SHP77 (cell line): ENCODE data around the gene NFKBIE.

Experiments
- DNase-seq, 2 experiments: peaks; one replicate each; lab custom pipeline; 2025; lab: John Stamatoyannopoulos, UW

NFKBIE gene

DNA sequence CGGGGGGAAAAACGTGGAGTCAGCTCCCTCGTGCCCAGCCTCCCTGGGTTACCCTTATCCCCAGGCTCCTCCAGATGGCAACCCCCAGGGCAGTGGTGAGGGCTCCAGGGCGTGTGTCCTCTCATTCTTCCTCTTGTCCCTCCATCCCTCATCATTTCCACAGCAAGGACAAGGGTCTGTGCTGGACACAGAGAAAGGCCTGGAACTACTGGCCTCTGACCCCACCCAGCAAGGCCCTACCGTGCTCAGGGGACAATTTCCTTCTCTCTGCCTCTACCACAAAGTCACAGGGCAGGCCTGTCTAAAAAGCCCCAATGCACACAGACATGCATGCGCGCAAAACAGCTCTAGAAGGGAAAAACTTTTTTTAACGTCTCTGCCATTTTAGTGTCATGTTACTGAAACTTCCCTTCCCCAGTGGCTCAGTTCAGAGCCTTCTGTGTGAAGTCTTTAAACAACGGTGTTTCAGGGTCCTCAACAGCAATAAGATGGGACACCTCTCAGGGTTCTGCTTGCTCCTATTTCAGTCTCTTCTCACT, 7.0 kb downstream of the NFKBIE start:
- no peak for DNase-seq

DNA sequence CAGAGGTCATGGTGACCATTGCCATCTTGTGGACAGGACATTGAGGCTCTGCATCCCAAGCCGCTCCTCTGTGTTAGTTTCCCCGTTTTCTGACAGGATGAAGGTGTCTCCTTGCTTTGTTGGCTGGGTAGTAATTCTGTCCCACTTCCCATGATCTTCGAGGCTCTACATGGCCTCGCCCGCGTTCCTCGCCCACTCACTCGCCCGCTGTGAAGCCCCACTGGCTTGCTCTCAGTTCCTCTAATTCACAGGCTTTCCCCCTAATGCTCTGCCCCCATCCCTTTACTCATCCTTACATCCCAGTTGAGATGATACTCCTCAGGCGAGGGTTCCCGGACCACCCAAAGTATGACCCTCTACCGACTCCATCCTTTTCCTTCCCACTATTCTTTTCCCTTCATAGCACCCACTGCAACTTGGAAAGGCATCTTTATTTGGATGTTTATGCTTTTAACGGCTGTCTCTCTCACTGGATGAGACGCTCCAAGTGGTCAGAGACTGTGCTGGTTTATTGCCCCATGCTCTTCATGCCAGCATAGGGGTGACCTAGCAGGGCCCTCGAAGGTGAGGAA, 7.5 kb downstream of the NFKBIE start:
- no peak for DNase-seq

DNA sequence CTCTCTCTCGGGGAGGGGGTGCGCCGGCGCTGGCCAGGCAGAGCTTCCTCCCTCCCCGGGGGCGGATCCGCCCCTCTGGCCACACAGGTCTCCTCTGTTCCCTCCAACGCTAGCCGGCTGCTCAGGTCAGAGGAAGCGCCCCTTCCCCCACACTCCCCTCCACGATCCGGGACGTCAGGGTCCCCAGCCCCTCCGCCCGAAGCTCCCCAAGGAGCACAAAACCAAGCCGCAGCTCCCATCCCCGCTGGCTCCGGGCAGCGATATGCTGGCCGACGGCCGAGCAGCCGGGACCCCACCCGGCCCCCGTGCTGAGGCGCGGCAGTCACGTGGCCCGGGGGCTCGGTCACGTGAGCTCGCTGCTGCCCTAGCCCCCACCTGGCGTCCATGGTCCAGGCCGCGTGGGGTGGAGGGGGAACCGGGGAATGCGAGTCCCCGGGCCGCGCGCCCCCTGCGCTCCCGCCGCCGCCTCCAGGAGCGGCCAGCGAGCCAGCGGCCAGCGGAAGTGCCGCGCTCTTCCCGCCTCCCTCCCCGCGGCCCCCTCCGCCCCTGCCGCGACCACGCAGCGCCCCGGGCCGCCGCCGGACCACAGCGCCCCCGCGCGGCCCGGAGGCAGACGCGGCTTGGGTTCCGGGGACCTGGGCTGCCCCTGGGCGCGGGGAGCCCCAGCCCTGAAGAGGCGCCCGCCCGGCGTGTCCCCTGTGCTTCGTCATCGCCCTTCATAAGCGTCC, 8.2 kb downstream of the NFKBIE start, which contains the start of gene SLC35B2:
TSS of gene SLC35B2 (minus strand) at position 504 of the 728 bp plus-strand sequence. CDS start at position 386, 118 bp downstream.
- DNase-seq: peak in 1 of 2 experiments; percentile 80

DNA sequence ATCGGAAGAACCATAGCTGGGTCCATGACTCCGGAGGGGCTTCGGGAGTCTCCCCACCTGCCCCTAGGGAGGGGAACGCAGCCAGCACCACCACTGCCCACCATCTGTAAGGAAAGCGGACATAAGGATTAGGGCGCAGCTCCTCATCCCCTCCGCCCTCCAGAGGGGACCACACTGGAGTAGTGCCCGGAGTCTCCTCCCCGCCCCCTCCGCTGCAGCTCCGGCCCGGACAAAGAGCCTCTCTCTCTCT, 8.7 kb downstream of the NFKBIE start:
- no peak for DNase-seq

DNA sequence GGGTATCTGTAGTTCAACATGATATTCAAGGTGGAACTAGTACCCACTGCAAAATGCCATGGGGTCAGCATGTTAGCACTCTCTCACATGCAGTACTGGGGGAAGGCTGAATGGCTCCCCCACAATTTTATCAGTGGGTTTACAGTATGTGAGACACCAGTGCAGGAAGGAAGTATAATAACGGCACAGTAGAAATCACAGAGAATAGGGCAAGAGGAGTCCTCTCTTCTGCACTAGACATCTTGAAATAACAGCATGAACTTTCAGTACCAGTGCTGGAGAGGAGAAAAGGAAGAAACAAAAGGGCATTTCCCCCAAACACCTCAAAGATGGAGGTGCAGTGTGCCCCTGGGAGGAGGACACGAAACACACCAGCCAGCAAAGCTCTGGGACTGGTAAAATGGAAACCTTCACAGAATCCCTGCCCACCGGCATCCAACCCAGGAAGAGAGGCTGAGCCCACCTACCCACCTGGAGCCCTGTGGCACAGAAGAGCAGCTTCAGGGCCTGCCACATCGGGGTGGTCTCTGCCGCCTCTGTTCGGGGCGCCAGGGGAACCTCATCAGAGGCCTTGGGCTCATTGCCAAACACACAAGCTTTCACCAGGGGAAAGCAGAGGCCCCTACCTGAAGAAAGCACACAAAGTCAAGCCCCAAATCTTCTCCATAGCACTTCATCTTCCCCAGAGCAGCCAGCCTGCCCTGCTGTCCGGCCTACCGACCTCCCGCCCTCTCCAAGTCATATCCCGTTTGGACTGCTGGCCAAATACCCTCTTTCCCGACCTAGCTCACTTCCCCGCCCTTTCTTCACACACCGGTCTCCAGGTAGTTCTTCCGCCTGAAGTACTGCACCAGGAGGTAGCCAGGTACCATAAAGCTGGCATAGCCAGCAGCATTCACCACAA, 9.2 kb downstream of the NFKBIE start:
- DNase-seq: no peak

DNA sequence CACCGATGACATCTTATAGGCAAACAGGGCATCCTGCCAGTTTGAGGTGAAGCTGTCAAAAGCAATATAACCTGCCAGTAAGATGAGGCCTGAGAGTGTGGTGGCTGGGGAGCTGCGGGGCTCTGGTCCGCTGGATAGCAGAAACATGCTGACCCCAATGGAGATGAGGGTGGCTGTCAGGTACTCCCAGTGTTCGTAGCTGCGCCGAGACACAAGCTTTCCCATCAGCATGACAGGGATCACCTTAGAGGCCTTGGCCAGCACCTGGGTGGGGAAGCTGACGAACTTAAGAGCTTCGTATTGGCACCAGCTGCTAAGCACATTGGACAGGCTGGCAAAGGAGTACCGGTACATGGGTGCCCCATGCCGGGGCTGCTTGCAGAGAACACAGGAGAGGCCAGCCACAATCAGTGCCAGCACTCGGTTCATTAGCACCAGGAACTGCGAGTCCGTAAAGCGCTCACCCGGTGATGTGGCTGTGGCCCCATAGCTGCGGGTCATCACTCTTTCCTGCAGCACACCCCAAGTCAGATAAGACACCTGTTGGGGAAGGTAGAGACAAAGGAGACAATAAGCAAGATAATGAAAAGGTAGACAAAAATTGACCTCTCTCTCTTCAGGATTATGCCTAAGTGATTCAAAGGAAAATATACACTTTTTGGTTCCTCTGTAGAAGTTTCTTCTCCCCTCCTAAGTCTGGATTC, 10.1 kb downstream of the NFKBIE start:
- DNase-seq: peak in 1 of 2 experiments; percentile 24

DNA sequence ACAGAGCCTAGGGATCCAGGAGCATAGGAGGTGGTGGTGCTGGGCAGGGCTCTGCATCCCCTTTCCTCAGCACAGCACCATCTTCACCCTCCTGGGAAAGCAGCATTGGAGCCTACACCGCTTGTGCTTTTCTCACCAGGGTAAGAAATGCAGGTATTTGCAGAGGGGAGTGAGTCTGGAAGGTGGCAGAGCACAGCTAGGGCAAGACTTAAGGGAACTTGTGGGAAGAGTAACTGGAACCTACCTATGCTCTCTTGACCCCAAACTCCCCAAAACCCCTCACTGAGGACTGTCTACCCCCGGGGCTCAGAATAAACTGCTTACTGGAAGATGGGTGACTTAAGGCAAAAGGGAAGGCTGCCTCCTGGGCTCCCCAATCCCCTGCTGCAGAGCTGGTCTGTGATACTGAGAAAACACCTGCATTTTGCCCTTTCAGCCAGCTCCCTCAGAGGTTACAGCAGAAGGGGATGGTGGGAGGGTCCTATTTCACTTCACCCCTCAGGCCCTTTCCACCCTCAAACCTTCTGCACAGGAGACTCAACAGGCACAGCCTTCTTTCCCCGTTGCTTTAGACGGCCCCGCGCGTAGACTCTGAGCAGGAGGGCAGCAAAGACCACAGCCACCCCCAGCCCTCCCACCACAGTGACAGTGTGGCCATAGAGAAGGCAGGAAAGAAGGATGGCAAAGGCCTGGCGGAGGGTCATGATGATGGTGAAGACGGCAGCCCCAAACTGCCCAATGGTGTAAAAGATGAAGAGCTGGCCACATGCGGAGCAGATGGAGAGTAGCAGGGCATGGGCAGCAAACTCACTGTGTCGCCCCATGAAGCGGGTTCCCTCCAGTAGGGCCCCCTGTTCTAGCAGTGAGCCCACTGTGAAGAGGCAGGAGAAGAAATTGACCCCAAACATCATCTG, 10.9 kb downstream of the NFKBIE start:
- no peak for DNase-seq

DNA sequence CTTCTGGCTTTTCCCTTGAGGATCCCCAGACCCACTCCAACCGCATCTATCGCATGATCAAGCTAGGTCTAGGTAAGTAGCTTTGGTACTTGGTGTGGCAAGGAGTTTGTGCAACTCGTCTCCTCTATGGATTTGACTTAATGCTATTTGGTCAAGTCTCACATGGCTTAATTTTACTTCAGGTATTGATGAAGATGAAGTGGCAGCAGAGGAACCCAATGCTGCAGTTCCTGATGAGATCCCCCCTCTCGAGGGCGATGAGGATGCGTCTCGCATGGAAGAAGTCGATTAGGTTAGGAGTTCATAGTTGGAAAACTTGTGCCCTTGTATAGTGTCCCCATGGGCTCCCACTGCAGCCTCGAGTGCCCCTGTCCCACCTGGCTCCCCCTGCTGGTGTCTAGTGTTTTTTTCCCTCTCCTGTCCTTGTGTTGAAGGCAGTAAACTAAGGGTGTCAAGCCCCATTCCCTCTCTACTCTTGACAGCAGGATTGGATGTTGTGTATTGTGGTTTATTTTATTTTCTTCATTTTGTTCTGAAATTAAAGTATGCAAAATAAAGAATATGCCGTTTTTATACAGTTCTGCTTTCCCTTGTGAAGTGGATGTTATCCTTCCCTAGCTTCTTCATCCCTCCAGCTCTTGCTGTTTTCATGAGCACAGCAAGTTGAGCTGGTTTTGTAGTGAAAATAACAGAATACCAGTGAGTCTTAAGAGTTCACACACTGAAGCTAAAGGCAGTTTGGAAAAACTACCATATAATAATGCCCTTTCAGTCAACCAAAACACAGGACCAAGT, 11.8 kb downstream of the NFKBIE start:
- peak in 1 of 2 experiments; percentile 44 for DNase-seq

DNA sequence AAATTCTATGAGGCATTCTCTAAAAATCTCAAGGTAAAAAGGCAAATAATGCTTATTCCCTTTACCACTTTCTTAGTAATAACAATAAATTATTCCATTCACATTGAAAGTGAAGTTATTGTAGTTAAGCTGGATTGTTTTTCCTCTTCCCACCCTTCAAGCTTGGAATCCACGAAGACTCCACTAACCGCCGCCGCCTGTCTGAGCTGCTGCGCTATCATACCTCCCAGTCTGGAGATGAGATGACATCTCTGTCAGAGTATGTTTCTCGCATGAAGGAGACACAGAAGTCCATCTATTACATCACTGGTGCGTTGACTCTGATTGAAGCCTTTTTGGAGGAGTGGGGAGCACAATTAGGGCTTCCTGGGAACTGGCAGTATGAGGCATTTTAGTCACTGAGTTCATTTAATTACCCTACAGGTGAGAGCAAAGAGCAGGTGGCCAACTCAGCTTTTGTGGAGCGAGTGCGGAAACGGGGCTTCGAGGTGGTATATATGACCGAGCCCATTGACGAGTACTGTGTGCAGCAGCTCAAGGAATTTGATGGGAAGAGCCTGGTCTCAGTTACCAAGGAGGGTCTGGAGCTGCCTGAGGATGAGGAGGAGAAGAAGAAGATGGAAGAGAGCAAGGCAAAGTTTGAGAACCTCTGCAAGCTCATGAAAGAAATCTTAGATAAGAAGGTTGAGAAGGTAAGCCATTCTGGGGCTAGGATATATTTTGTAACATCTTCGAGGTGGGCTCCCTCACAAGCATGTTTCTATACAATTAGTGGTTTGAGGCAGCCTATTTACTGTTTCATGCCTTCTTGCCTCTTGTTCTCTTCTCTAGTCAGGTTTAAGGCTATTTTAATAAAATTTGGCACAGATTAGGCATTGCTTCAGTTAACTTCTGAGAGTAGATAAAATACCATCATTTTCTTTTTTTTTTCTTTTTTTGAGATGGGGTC, 13.5 kb downstream of the NFKBIE start:
- no peak for DNase-seq

DNA sequence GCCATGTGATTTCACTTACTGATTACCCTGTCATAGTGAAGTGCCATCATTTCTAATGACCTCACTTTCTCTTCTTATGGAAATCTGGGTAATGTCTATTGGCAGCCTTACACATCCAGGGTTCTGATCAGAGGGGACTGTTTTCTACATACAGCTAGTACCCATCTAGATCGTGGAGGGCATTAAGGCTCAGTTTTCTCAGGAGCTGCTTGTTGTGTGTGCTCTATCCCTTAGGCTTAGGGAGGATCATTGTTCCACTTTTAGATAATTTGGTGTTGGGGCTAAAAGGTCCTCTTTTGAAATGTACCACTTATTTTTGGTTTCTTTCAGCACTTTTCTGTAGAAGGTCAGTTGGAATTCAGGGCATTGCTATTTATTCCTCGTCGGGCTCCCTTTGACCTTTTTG, 14.6 kb downstream of the NFKBIE start:
- DNase-seq: no peak

DNA sequence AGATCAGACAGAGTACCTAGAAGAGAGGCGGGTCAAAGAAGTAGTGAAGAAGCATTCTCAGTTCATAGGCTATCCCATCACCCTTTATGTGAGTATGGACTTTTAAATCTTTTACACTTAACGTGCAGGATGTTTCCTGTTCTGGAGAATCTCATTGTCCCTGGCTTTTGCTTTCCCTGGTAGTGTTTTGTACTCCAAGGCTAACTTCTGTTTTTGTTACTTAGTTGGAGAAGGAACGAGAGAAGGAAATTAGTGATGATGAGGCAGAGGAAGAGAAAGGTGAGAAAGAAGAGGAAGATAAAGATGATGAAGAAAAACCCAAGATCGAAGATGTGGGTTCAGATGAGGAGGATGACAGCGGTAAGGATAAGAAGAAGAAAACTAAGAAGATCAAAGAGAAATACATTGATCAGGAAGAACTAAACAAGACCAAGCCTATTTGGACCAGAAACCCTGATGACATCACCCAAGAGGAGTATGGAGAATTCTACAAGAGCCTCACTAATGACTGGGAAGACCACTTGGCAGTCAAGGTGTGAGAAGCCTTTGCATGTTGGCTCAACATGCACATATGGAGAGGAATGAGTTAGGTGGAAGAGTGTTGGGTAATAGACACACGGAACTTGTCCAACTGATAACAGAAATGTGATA, 15.2 kb downstream of the NFKBIE start:
- no peak for DNase-seq

DNA sequence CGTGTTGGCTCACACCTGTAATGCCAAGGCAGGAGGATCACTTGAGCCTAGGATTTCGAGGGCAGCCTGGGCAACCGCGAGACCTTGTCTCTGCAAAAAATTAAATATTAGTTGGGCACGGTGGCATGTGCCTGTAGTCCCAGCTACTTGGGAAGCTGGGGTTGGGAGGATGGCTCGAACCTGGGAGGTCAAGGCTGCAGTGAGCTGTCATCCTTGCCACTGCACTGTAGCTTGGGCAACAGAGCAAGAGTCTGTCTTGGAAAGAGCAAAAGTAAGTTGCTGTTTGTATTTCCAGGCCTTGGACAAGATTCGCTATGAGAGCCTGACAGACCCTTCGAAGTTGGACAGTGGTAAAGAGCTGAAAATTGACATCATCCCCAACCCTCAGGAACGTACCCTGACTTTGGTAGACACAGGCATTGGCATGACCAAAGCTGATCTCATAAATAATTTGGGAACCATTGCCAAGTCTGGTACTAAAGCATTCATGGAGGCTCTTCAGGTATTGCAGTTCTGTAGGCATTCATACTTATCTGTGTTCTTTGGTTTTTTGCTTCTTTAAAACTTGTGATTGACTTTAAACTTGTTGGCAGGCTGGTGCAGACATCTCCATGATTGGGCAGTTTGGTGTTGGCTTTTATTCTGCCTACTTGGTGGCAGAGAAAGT, 16.1 kb downstream of the NFKBIE start:
- DNase-seq: no peak

DNA sequence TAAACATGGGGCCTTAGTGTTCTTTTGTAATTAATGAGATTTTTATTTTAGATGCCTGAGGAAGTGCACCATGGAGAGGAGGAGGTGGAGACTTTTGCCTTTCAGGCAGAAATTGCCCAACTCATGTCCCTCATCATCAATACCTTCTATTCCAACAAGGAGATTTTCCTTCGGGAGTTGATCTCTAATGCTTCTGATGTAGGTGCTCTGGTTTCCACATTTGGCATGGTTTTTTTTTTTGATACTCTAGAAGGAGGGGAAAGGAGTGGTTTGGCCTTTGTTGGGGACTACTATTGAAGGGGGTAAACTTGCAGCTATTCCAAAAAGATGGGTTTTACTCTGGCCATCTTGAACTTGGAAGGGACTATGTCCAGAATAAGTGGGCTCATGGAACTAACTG, 16.8 kb downstream of the NFKBIE start:
- DNase-seq: no peak

DNA sequence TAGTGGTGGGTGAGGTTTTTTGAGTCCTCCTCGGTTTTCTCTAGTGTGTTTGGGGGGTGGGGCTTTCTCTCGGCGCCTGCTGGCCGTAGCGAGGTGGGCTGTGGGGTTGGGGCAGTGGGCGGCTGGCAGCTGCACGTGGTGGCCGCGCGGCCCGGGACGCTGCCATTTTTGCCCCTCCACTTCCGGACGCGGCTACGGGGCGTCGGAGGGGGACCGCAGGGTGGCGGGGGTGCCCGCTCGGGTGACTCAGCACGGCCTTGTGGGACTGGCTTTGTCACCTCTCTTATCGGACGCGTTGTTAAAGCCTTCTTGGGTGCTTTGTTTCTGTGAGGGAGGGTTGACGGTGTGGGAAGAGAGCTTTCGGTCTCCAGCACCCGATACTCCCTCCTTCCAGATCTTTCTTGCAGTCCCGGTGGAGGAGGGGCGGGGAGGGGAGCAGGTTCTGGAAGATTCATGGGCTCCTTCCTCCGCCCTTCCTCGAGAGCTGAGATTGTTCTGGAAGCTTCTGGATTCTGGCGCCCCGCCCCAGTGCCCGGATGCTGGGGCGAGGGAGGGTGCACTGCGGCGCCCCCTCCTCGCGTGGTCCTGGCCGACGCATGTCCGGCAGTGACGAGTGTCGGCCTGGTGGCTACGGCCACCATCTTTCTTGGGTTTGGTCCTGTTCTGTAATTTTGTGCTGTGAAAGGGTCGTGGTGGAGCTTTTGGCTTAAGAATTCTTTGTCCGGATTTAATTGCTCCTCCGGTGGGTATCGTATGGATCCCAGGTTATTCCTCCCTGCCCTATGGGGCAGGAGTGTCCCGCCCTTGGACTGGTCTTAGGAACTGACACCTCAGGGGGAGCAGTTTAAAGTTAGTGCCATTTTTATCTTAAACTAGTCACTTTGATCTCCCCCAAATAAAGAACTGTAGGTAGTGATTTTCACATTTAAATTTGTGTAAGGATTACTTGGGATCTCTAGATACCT, 17.7 kb downstream of the NFKBIE start:
- DNase-seq: no peak

DNA sequence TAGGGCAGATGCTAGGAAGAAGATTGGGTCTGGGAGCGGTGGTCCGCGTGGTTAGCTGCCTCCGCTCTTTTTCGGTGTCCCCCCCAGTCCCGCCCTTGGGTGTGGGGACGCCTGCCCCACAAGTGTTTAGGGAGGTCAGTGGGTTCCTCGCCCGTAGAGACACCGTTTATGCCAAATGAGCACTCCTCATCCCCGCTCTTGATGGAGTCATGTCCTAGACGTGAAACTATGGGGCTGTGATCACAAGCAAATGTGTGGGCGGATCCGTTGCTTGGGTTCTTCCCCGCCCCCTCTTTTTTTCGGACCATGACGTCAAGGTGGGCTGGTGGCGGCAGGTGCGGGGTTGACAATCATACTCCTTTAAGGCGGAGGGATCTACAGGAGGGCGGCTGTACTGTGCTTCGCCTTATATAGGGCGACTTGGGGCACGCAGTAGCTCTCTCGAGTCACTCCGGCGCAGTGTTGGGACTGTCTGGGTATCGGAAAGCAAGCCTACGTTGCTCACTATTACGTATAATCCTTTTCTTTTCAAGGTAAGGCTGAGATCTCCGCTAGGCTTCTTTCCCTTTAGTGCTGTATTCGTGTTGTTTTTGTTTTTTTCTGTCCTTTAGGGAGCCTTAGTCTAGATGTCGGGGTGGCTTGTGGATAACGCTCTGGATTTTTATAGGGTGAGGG, 18.6 kb downstream of the NFKBIE start, which contains the start of gene HSP90AB1:
TSS of gene HSP90AB1 (plus strand) at position 439 of the 675 bp plus-strand sequence. CDS start 1,529 bp downstream, outside the sequence.
- peak; percentile 96 for DNase-seq
